ENCODE data around the gene BBS9.

BBS9 gene

DNA sequence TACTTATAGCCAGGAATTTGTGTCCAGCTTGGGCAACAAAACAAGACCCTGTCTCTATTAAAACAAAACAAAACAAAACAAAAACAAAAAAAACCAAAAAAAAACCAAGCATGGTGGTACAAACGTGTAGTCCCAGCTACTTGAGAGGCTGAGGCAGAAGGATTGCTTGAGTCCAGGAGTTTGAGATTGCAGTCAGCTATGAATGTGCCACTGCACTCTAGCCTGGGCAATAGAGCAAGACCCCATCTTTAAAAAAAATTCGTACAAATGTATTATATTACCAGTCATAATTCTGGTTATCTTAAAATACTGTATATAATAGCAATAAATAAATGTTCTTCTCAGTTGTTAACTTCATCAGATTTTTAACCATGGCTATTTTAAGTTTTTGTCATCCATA lies 2.3 kb upstream of the BBS9 start:
- no peak for DNase-seq (ENCODE audit: low read depth)

GRCh38 chr7:33128631-33128989 lies 754 bp upstream of the BBS9 start:
- no peak for DNase-seq (ENCODE audit: low read depth)

DNA sequence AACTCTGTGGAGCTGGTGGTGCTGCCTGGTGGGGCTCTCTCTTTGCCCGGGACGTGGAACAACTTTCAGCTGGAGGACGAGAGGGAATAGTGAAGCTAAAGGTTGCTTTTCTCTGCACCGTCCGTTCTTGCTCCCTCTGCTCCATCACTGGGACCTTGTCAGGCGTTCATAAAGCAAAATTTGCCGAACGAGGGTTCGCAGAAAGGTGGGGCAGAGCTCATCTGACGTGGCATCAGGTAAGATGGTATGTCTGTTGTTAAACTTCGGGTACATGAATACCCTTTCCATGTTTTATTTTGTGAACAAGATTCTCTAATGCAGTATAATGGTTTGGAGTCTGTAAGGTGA lies 416 bp downstream of the BBS9 start:
- DNase-seq (ENCODE audit: low read depth): no peak

- no peak for DNase-seq (ENCODE audit: low read depth)
These were observed 820 bp downstream of the BBS9 start for GRCh38 chr7:33130184-33130583.

DNA sequence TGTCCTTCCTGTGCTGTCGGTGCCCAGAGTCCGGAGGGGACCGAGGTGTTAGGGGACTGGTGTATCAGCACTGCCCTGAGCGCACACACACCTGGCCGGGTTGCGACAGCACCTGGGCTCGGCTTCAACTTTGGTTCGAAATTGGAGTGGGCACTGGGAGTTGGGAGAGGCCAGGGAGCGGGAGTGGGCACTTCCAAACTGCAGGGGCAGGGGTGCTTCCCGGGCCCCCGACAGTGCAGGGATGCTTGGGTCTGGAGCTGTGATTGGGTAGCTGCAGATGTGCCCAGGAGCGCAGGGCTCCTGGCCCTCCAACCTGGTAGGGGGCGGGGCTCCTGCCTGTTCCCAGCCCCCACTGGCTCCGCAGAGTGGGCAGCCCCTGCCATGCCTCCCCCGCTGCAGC lies 7.7 kb downstream of the BBS9 start:
- no peak for DNase-seq (ENCODE audit: low read depth)

- no peak for DNase-seq (ENCODE audit: low read depth)
These were observed 13.2 kb downstream of the BBS9 start for GRCh38 chr7:33142585-33142984.

- DNase-seq (ENCODE audit: low read depth): no peak
These were observed 14.8 kb downstream of the BBS9 start for GRCh38 chr7:33143996-33144718.

DNA sequence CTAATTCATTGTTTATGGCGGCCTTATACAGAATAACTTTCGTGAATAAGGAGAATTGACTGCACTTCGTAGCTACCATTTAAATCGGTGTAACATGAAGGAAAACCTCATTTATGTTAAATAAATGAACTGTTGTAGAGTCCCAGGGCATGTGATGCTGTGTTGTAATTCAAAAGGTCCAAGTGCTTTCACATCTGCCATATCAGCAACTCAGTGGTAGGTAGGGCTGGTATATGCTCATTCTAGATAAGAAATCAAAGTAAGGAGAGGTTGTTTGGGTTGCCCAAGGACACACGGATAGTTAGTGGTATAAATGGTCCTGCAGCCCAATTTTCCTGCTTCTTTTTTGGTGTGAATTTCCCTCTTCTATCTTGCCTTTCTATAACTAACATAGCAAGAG lies 15.8 kb downstream of the BBS9 start:
- no peak for DNase-seq (ENCODE audit: low read depth)

- no peak for DNase-seq (ENCODE audit: low read depth)
These were observed 22.7 kb downstream of the BBS9 start for GRCh38 chr7:33152087-33152486.

- no peak for DNase-seq (ENCODE audit: low read depth)
These were observed 26.4 kb downstream of the BBS9 start for GRCh38 chr7:33155811-33156210.

- no peak for DNase-seq (ENCODE audit: low read depth)
These were observed 27.1 kb downstream of the BBS9 start for GRCh38 chr7:33156441-33156840.

GRCh38 chr7:33157311-33157710 lies 27.9 kb downstream of the BBS9 start:
- no peak for DNase-seq (ENCODE audit: low read depth)

GRCh38 chr7:33157781-33158180 lies 28.4 kb downstream of the BBS9 start:
- no peak for DNase-seq (ENCODE audit: low read depth)

GRCh38 chr7:33177876-33178275 lies 48.5 kb downstream of the BBS9 start:
- no peak for DNase-seq (ENCODE audit: low read depth)

DNA sequence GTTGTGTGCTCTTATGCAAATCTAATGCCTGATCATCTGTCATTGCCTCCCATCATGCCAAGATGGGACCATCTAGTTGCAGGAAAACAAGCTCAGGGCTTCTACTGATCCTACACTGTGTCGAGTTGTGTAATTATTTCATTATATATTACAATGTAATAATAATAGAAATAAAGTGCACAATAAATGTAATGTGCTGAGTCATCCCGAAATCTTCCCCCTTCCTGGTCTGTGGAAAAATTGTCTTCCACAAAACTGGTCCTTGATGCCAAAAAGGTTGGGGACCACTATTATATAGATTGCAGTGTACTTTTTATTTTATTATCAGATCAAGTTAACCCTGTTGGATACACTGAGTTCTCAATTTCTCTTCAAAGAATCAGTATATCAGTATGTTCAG lies 50.2 kb downstream of the BBS9 start:
- DNase-seq (ENCODE audit: low read depth): no peak

DNA sequence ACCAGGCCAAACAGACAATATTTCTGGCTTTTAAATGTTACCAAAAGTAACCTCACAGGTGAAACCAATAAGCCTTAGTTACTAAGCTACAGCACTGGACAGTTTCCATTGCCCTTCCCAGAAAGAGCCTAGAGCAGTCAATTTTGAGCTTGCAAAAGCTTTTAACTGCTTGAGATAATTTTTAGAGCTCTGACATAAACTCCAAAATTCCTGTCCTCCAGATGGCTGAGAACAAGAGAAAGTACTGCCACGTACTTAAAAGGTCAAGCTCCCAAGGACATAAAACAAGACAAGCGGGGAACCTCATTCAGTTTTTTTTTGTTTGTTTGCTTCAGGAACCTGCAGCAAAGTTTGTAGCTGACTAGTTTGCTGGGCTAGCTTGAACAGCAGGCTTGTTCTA lies 54.1 kb downstream of the BBS9 start:
- DNase-seq (ENCODE audit: low read depth): no peak

- DNase-seq (ENCODE audit: low read depth): no peak
These were observed 55.5 kb downstream of the BBS9 start for GRCh38 chr7:33184828-33185227.

DNA sequence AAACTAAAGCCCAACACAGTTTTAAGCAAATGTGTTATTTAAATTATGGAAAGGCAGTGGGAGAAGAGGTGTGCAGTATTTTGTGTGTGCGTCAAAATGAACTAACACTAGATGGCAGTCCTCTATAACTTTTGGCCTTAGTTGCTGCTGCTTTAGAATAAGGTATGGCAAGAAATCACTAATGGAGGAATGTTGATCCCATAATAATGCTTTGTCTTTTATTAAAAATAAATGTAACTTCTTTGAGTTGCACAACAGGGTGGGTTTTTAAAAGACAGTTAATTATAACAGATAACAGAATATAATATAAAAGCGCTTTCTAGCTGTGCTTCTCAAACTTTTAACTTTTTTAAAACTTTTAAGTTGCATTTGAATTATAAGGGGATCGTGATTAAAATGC lies 56.4 kb downstream of the BBS9 start:
- DNase-seq (ENCODE audit: low read depth): no peak

GRCh38 chr7:33186192-33186591 lies 56.8 kb downstream of the BBS9 start:
- no peak for DNase-seq (ENCODE audit: low read depth)

- no peak for DNase-seq (ENCODE audit: low read depth)
These were observed 61.4 kb downstream of the BBS9 start for GRCh38 chr7:33190688-33191304.

GRCh38 chr7:33191340-33191739 lies 62.0 kb downstream of the BBS9 start:
- DNase-seq (ENCODE audit: low read depth): no peak

DNA sequence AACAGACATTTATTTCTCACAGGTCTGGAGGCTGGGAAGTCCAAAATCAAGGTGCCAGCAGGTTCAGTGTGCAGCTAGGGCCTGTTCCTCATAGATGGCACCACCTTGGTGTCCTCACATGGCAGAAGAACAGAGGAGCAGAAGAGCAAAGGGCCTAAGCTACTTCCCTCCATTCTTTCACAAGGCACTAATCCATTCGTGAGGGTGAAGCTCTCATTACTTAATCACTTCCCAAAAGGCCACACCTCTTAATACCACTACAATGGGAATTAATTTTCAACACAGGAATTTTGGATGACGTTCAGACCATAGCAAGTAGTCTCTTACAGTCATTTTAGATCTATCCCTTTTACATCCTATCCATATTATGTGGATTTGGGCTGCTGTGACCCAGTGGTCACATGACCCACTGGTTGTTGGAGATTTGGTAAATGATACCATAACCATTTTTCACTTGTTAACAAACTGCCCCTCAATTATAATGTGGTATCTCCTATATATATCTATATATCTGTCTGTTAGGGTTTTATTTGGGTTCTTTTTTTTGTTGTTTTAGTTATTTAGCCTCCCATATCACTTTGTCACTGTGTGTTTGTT lies 63.4 kb downstream of the BBS9 start:
- DNase-seq (ENCODE audit: low read depth): no peak

DNA sequence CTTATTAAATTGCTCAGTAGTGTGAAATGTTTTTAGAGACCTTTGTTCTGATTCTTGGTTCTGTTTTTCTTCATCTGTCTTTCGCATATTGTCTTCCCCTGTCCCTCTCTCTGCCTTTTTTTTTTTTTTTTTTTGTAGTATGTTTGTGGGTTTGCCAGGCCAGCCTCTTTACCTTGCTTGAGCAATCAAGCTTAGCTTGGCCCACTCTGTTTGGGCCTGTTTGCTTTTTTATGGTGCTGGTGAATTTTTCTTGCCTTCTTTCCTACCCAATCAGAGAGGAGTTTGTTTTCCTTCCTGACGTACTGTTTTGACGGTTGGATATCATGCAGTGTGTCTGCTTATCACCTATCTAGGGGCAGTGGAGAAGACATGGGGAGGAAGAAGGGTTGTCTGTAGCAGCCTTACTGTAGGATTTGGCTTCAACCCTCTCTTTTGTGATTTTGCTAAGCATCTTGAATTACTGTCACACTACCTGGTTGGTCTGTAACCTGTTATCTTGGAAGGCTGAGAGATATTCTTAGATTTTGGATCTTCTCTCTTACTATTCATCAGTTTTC lies 64.0 kb downstream of the BBS9 start:
- DNase-seq (ENCODE audit: low read depth): no peak

DNA sequence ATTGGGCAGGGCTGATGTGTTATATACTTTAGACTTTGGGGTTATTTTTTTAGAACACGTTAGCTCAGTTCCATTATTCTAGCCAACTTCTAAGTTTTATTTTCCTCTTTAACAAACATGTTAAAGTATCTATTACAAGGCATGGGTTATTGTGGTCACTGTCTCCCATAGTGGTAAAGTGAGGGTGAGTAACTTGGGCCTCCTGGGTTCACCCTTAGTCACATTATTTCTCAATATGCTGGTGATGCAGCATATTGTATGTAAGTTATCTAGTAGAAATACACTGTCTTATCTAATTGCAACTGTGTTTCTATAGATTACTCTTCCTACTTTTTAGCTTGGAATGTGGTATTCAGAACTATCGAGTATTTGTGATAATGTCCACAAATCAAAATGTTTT lies 65.9 kb downstream of the BBS9 start:
- no peak for DNase-seq (ENCODE audit: low read depth)

Measured in stimulated activated CD8-positive, alpha-beta memory T cell treated with anti-CD3 and anti-CD28 coated beads, Interleukin-12 subunit alpha, Interleukin-12 subunit beta, amount 100 ng/mL, for 1 hour (primary cell).